H1 (cell line): ENCODE measurements around the gene METAP1D. TPM values are rescaled to one million over a fixed set of nuclear protein-coding genes. Genes with fewer than 3 reads are reported as not detected.

Source experiments
- CTCF ChIA-PET: fragments of 300-600 bp; sonication (Branson Sonifier 250); formaldehyde crosslinking; loops from one replicate; lab custom pipeline; 2021; ENCODE audit not compliant: partially characterized antibody; lab: Charles Lee
- POLR2A ChIA-PET: fragments of 300-600 bp; sonication (Branson Sonifier 250); formaldehyde crosslinking; loops from one replicate; lab custom pipeline; 2021; ENCODE audit warnings: inconsistent platforms; ENCODE audit not compliant: partially characterized antibody; lab: Charles Lee
- DNase-seq, 2 experiments: peaks; one replicate each; pipeline versions ENCODE4 v3.0.0 to v3.0.0-alpha.2; 2010 to 2022; ENCODE audit warnings: low spot score in 2 of 2, low read depth in 1 of 2, mixed read lengths in 1 of 2
- FAIRE-seq: peaks from 2 replicates; lab custom pipeline; 2011; peaks lifted over from hg19 to GRCh38; lab: Jason Lieb, UNC
- H2AFZ ChIP-seq: 2 replicates; pipeline ENCODE4 v1.8.1; 2012; ENCODE audit warnings: low read length, inconsistent platforms
- H2AK5ac ChIP-seq: 2 replicates; pipeline ENCODE4 v1.6.1; 2013; ENCODE audit warnings: low read depth, low read length
- H2BK120ac ChIP-seq: replicated peaks from 2 replicates; pipeline ENCODE3; 2013; ENCODE audit warnings: low read depth, low read length, inconsistent platforms
- H2BK12ac ChIP-seq: 2 replicates; pipeline ENCODE4 v1.6.1; 2013; ENCODE audit warnings: low read depth, low read length
- H2BK15ac ChIP-seq: 2 replicates; pipeline ENCODE4 v1.6.1; 2013; ENCODE audit warnings: low read length
- H2BK20ac ChIP-seq: 2 replicates; pipeline ENCODE4 v1.6.1; 2013; ENCODE audit warnings: low read length
- H2BK5ac ChIP-seq: 2 replicates; pipeline ENCODE4 v1.6.1; 2013; ENCODE audit warnings: low read depth, low read length
- H3K14ac ChIP-seq: 2 replicates; pipeline ENCODE4 v1.6.1; 2013; ENCODE audit warnings: inconsistent platforms; ENCODE audit not compliant: insufficient read length
- H3K18ac ChIP-seq: 2 replicates; pipeline ENCODE4 v1.6.1; 2013; ENCODE audit warnings: low read length; ENCODE audit errors: extremely low read depth
- H3K23ac ChIP-seq: 2 replicates; pipeline ENCODE4 v1.6.1; 2013; ENCODE audit warnings: inconsistent platforms; ENCODE audit not compliant: insufficient read length
- H3K23me2 ChIP-seq: 2 replicates; pipeline ENCODE4 v1.6.1; 2013; ENCODE audit warnings: low read depth, low read length
- H3K27ac ChIP-seq: 2 replicates; pipeline ENCODE4 v1.6.1; 2011; ENCODE audit warnings: low read depth, low read length, inconsistent platforms
- H3K27me3 ChIP-seq, 4 experiments: replicated peaks in 1 of 4; 1 replicate in 1 of 4; 2 replicates in 3 of 4; pipeline versions ENCODE4 v1.6.1 to v1.8.1; 2011 to 2013; ENCODE audit warnings: low read length in 3 of 4, mild to moderate bottlenecking in 3 of 4, inconsistent platforms in 2 of 4, mixed read lengths in 2 of 4, moderate library complexity in 1 of 4; ENCODE audit not compliant: control insufficient read depth in 3 of 4, insufficient read depth in 3 of 4; ENCODE audit errors: extremely low read depth in 1 of 4
- H3K36me3 ChIP-seq, 4 experiments: 2 replicates each; pipeline versions ENCODE4 v1.6.1 to v1.8.1; 2011 to 2013; ENCODE audit warnings: mild to moderate bottlenecking in 4 of 4, low read length in 3 of 4, moderate library complexity in 2 of 4, control low read depth in 1 of 4, inconsistent platforms in 1 of 4; ENCODE audit not compliant: insufficient read depth in 4 of 4, control insufficient read depth in 2 of 4
- H3K4ac ChIP-seq: replicated peaks from 2 replicates; pipeline ENCODE3; 2013; ENCODE audit warnings: low read length, low read depth, mixed read lengths, inconsistent platforms; ENCODE audit not compliant: insufficient read length
- H3K4me1 ChIP-seq, 4 experiments: replicated peaks in 1 of 4; 1 replicate in 1 of 4; 2 replicates in 3 of 4; pipeline versions ENCODE4 v1.6.1 to v1.8.1; 2011 to 2013; ENCODE audit warnings: low read length in 3 of 4, inconsistent platforms in 2 of 4, mixed read lengths in 1 of 4; ENCODE audit not compliant: insufficient read depth in 4 of 4, control insufficient read depth in 3 of 4
- H3K4me2 ChIP-seq, 2 experiments: 2 replicates each; pipeline versions ENCODE4 v1.6.1 to v1.8.1; 2011 to 2013; ENCODE audit warnings: low read depth in 2 of 2, low read length in 2 of 2, control low read depth in 1 of 2, inconsistent platforms in 1 of 2, mild to moderate bottlenecking in 1 of 2; ENCODE audit not compliant: insufficient read depth in 1 of 2
- H3K4me3 ChIP-seq, 4 experiments: fragments of 200-600, 300-600 bp in 1 of 4; sonication (generic), shearing (Covaris generic), sonication (Bioruptor Twin) in 1 of 4; 2 replicates each; pipeline versions ENCODE4 v1.5.1 to v1.8.1; 2011 to 2016; ENCODE audit warnings: low read length in 4 of 4, low read depth in 3 of 4, control low read depth in 2 of 4, inconsistent platforms in 2 of 4, mild to moderate bottlenecking in 2 of 4, mixed read lengths in 1 of 4, moderate library complexity in 1 of 4; ENCODE audit not compliant: insufficient read depth in 2 of 4; ENCODE audit errors: extremely low read depth in 1 of 4
- H3K56ac ChIP-seq: replicated peaks from 2 replicates; pipeline ENCODE3; 2013; ENCODE audit warnings: low read depth, mild to moderate bottlenecking, mixed read lengths, low read length, inconsistent platforms; ENCODE audit not compliant: insufficient read length
- H3K79me1 ChIP-seq: 2 replicates; pipeline ENCODE4 v1.6.1; 2013; ENCODE audit warnings: low read depth, low read length, control low read depth
- H3K79me2 ChIP-seq, 2 experiments: 2 replicates each; pipeline versions ENCODE4 v1.6.1 to v1.8.1; 2012 to 2013; ENCODE audit warnings: low read length in 2 of 2, mild to moderate bottlenecking in 2 of 2, inconsistent platforms in 1 of 2; ENCODE audit not compliant: insufficient read depth in 2 of 2, control insufficient read depth in 1 of 2
- H3K9ac ChIP-seq, 4 experiments: replicated peaks in 1 of 4; 1 replicate in 1 of 4; 2 replicates in 3 of 4; pipeline versions ENCODE4 v1.6.1 to v1.8.1; 2011 to 2013; ENCODE audit warnings: low read depth in 3 of 4, low read length in 3 of 4, control low read depth in 2 of 4, mild to moderate bottlenecking in 2 of 4, moderate library complexity in 2 of 4, inconsistent platforms in 1 of 4; ENCODE audit errors: extremely low read depth in 1 of 4
- H3K9me3 ChIP-seq, 2 experiments: 2 replicates each; pipeline versions ENCODE4 v1.6.1 to v1.8.1; 2012 to 2013; ENCODE audit warnings: mild to moderate bottlenecking in 2 of 2, moderate library complexity in 2 of 2, control low read depth in 1 of 2, inconsistent platforms in 1 of 2, low read depth in 1 of 2, low read length in 1 of 2, mixed read lengths in 1 of 2; ENCODE audit not compliant: insufficient read depth in 2 of 2
- H4K20me1 ChIP-seq, 2 experiments: replicated peaks in 1 of 2; 2 replicates each; pipeline versions ENCODE3 to v1.8.1; 2011 to 2013; ENCODE audit warnings: inconsistent platforms in 2 of 2, low read length in 2 of 2, mild to moderate bottlenecking in 1 of 2; ENCODE audit not compliant: insufficient read depth in 2 of 2, control insufficient read depth in 1 of 2
- H4K5ac ChIP-seq: 2 replicates; pipeline ENCODE4 v1.6.1; 2013; ENCODE audit warnings: low read length, low read depth, mixed read lengths, inconsistent platforms; ENCODE audit not compliant: insufficient read length
- H4K8ac ChIP-seq: 2 replicates; pipeline ENCODE4 v1.8.0; 2013; ENCODE audit warnings: mild to moderate bottlenecking, moderate library complexity, low read length, inconsistent platforms; ENCODE audit not compliant: insufficient read depth; ENCODE audit errors: extremely low read depth
- H4K91ac ChIP-seq: replicated peaks from 2 replicates; pipeline ENCODE3; 2013; ENCODE audit warnings: low read length, mixed read lengths, inconsistent platforms; ENCODE audit not compliant: insufficient read length
- ATF2 ChIP-seq: IDR thresholded peaks from 2 replicates; pipeline ENCODE4 v1.6.1; 2012; ENCODE audit warnings: low read length, inconsistent platforms
- BACH1 ChIP-seq: IDR thresholded peaks from 2 replicates; pipeline ENCODE4 v1.6.1; 2012; ENCODE audit warnings: low read length, improper control_type of control experiment
- CEBPB ChIP-seq: IDR thresholded peaks from 2 replicates; pipeline ENCODE4 v1.6.1; 2012; ENCODE audit warnings: low read depth, low read length
- CTCF ChIP-seq, 3 experiments: IDR thresholded peaks; 1 replicate in 2 of 3; 2 replicates in 1 of 3; pipeline versions ENCODE4 v1.5.1 to v1.6.1; 2011; ENCODE audit warnings: low read length in 3 of 3, mild to moderate bottlenecking in 3 of 3, inconsistent platforms in 2 of 3, low read depth in 1 of 3, moderate library complexity in 1 of 3; ENCODE audit not compliant: insufficient read depth in 1 of 3; ENCODE audit errors: control extremely low read depth in 1 of 3
- MAFK ChIP-seq: IDR thresholded peaks from 2 replicates; pipeline ENCODE4 v1.6.1; 2012; ENCODE audit warnings: low read depth, mild to moderate bottlenecking, improper control_type of control experiment, low read length
- POLR2A ChIP-seq, 2 experiments: IDR thresholded peaks; 1 replicate in 1 of 2; 2 replicates in 1 of 2; pipeline ENCODE4 v1.6.1; 2011; ENCODE audit warnings: low read depth in 2 of 2, low read length in 2 of 2, mild to moderate bottlenecking in 2 of 2; ENCODE audit errors: control extremely low read depth in 1 of 2
- POU5F1 ChIP-seq: IDR thresholded peaks from 2 replicates; pipeline ENCODE4 v1.6.1; 2011; ENCODE audit warnings: low read depth, mild to moderate bottlenecking, low read length, moderate library complexity
- RBBP5 ChIP-seq: IDR thresholded peaks from 2 replicates; pipeline ENCODE4 v1.7.1; 2012; ENCODE audit warnings: low read depth, mild to moderate bottlenecking, inconsistent platforms, low read length, moderate library complexity, borderline replicate concordance
- SIN3A ChIP-seq, 2 experiments: IDR thresholded peaks in 1 of 2; conservative IDR thresholded peaks in 1 of 2; 2 replicates each; pipeline ENCODE4 v1.6.1; 2011 to 2012; ENCODE audit warnings: low read length in 2 of 2, improper control_type of control experiment in 1 of 2, low read depth in 1 of 2, mild to moderate bottlenecking in 1 of 2
- SIRT6 ChIP-seq: IDR thresholded peaks from one replicate; pipeline ENCODE4 v1.7.1; 2012; ENCODE audit warnings: low read length, inconsistent platforms
- ZNF274 ChIP-seq: IDR thresholded peaks from 2 replicates; pipeline ENCODE4 v1.7.0; 2012; ENCODE audit warnings: low read length, borderline replicate concordance; ENCODE audit errors: extremely low read depth
- WGBS, 2 experiments: shearing (Covaris generic) in 1 of 2; methylation state at CpG; one replicate each; pipeline versions ENCODE4 v1.1.6 to v1.1.7; 2013 to 2015; ENCODE audit warnings: low lambda C conversion rate in 2 of 2, mixed read lengths in 2 of 2, inconsistent platforms in 1 of 2, low coverage in 1 of 2, missing lambda C conversion rate in 1 of 2; ENCODE audit not compliant: insufficient replicate concordance in 2 of 2, insufficient coverage in 1 of 2, insufficient read length in 1 of 2; ENCODE audit errors: extremely low coverage in 1 of 2, missing lambda C conversion rate in 1 of 2; 5-methylcytosine and 5-hydroxymethylcytosine counted together
- polyA plus RNA-seq, 7 experiments: library from polyadenylated mRNA; depleted of rRNA in 3 of 7; stranded (reverse) in 5 of 7; unstranded in 2 of 7; fragments of >200 nt in 5 of 7; fragments of 200-250 nt in 2 of 7; gene quantifications; 1 replicate in 5 of 7; 2 replicates in 1 of 7; 4 replicates in 1 of 7; pipeline versions ENCODE4 v1.2.1 to v1.2.3, GENCODE V29; 2011 to 2013; ENCODE audit warnings: missing spikeins in 2 of 7, mixed read lengths in 2 of 7
- total RNA-seq: library from RNA; stranded (reverse); fragmentation: NEBNext Ultra II Directional; extraction: Animal tissue kit (Norgen Biotek cat#: 25700); gene quantifications from 2 replicates; pipeline ENCODE4 v1.2.1, GENCODE V29; 2021

Gene METAP1D
- total and polyA plus RNA-seq, 2 of the 8 experiments (the other 6 are each of a cell fraction or from before 2014, with no cell fraction given) = 3.9 to 6.2 TPM

GRCh38 chr2:172063446-172063845, 63.7 kb downstream of the METAP1D start:
- H2BK12ac ChIP-seq = no peak overlapping the region
- H4K5ac ChIP-seq = no peak overlapping the region
- ChIA-PET POLR2A (interaction anchor here (1.5 kb wide), 1 partner anchor 11 kb away, joined by 7 read pairs; no protein-coding TSS in a partner anchor), CTCF (interaction anchor here (0.6 to 1.4 kb wide), 4 partner anchors 11 to 363 kb away, joined by 3 to 4 read pairs (median 4); no protein-coding TSS in a partner anchor)
- no peak overlapping the region for H2AK5ac ChIP-seq
- H4K8ac ChIP-seq = no peak overlapping the region
- H3K79me2 ChIP-seq = no peaks in the 10 kb centered on the region
- H3K23me2 ChIP-seq = no peaks in the 10 kb centered on the region
- no peaks in the 10 kb centered on the region for H3K9me3 ChIP-seq
- no peak overlapping the region for H3K14ac ChIP-seq
- H3K4ac ChIP-seq = no peak overlapping the region
- no peak overlapping the region for H3K4me2 ChIP-seq
- no peaks in the 10 kb centered on the region for H4K20me1 ChIP-seq
- H3K56ac ChIP-seq = no peak overlapping the region
- H2BK15ac ChIP-seq = no peak overlapping the region
- no peak overlapping the region for H2BK5ac ChIP-seq
- H3K79me1 ChIP-seq = no peaks in the 10 kb centered on the region
- H3K4me3 ChIP-seq = no peak overlapping the region
- WGBS, 2 experiments = 92% methylated on average over 9 of the region's 9 CpGs; no CpG with 5 or more reads in 1 of the 2 experiments
- H2BK20ac ChIP-seq = no peak overlapping the region
- H3K27me3 ChIP-seq = no peaks in the 10 kb centered on the region
- FAIRE-seq (no peak), DNase-seq (no peak)
- H3K27ac ChIP-seq = no peak overlapping the region
- H3K4me1 ChIP-seq = no peaks in the 10 kb centered on the region
- no peak overlapping the region for H2AFZ ChIP-seq
- H3K9ac ChIP-seq = no peak overlapping the region
- H3K36me3 ChIP-seq = no peaks in the 10 kb centered on the region
- H3K18ac ChIP-seq = no peak overlapping the region
- TF ChIP-seq POLR2A (IDR thresholded peaks at IDR 0.05; ENCODE audit: control extremely low read depth in 1 of 2, low read depth in 2 of 2, low read length in 2 of 2) = no peak
- no peak for TF ChIP-seq ZNF274
- TF ChIP-seq ATF2 = no peak
- no peak for TF ChIP-seq MAFK
- no peak for TF ChIP-seq SIN3A (conservative IDR thresholded peaks at IDR 0.05 in 1 of 2, IDR thresholded peaks at IDR 0.05 in 1 of 2; ENCODE audit: low read depth in 1 of 2, low read length in 2 of 2)
- TF ChIP-seq CTCF (IDR thresholded peaks at IDR 0.05; ENCODE audit: control extremely low read depth in 1 of 3, insufficient read depth in 1 of 3, low read depth in 1 of 3, low read length in 3 of 3) = no peak
- TF ChIP-seq BACH1 = no peak
- TF ChIP-seq POU5F1 = no peak
- TF ChIP-seq RBBP5 = no peak
- no peak for TF ChIP-seq CEBPB
- TF ChIP-seq SIRT6 = no peak
- no peak overlapping the region for H2BK120ac ChIP-seq
- no peak overlapping the region for H3K23ac ChIP-seq
- H4K91ac ChIP-seq = no peak overlapping the region
